SK-MEL-5 (cell line): ENCODE data around the gene ZMYM5. TPM values are rescaled to one million over a fixed set of nuclear protein-coding genes. Genes with fewer than 3 reads are reported as not detected.
A peak's percentile ranks its signal among the peaks of the same experiment; 100 is the strongest.
"Not testable (repeated sequence)": the region's sequence is repeated elsewhere in the genome, so short reads cannot be mapped to it uniquely, and the experiment has no call there.

Source experiments
- DNase-seq: peaks from one replicate; pipeline ENCODE4 v3.0.0-alpha.2; 2016; ENCODE audit warnings: low read depth, low spot score
- in situ Hi-C: cut with HindIII; loops from 2 replicates; pipeline ENCODE4 v1.10.0; 2016; ENCODE audit warnings: low sequenced_read_pairs, high pct_unique_total_duplicates, low pct_unique_long_range_greater_than_20kb
- polyA plus RNA-seq, 2 experiments: library from polyadenylated mRNA; depleted of rRNA; stranded (reverse); fragments of >200 nt; gene quantifications; 2 replicates each; pipeline ENCODE4 v1.2.3, GENCODE V29; 2015
- total RNA-seq: library from RNA; depleted of rRNA; stranded (reverse); fragments of >200 nt; shearing (Covaris generic); gene quantifications from 2 replicates; pipeline ENCODE4 v1.2.3, GENCODE V29; 2014; rRNA removed

The ZMYM5 gene
- total RNA-seq, result 18.3 and 23.0 TPM in 2 replicates
- 7.1 and 15.0 TPM in 2 replicates for polyA plus RNA-seq (2015; cell fraction: cytosol; rRNA removed)
- 28.7 and 31.7 TPM in 2 replicates for polyA plus RNA-seq (2015; cell fraction: nucleus; rRNA removed)

DNA sequence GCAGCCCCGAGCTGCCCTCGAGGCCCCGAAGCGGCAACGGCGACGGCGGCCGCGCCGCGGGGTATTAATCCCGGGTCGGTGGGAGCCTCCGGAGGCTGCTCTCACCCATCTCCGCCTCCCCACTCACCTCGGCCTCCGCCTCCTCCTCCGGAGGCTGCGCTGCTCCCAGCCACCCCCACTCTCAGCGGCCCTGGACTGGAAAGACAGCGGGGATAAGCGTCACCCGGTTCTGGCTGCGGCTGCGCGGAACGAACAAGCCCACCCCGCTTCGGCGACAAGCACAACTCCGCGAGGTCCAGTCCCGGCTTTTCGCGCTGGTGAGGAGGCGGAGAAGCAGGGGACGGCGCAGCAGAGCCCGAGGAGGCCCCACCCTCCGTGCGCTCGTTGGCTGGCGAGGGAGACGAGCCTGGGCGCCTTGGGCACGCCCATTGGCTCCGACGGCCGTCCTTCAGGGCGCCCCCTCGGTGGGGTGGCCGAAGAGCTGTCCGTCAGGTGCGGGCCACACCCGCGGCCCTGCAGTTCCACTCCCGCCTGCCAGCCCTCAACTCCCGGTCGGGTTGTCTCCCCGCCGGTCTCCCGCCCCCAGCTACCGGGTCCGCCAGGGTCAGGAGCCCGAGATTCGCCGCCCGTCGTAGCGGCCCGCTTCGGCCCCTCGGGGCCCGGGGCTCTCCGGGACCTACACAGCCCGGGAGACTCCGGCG is at the start of gene ZMYM5:
ZMYM5 (minus strand) TSS at position 327 of the 701 bp plus-strand sequence. CDS start 11,469 bp downstream, outside the sequence.
- DNase-seq, result peak; percentile 98
- in situ Hi-C loops, result no loop called here

DNA sequence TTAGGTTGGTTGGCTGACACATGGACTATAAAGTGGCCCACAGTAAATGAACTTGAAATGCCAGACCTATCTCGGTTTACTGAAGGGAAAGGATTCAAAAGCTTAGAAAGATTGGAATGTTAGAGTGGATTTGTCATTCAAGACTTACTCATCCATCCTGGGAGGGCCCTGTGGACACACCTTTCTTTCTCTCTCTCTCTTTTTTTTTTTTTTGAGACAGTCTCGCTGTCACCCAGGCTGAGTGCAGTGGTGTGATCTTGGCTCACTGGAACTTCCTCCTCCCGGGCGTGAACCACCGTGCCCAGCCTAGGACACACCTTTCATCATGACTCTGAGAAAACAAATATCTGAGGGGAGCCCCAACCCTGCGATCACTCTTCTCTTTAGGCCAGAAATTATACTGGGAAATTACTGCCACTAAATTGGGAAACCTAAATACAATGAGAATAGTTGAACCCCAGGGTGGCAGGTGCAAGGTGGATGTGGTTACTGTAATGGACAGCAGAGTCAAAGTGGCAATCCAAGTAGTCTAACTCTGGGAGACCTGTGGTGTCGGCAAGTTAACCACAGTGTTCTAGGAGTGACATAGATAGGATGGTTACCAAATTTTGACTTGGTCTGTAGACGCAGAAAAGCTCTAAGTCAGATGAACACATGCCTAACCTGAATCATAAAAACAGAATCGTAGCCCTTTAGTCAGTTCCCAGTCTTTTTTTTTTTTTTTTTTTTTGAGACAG is 47.1 kb upstream of the ZMYM5 start:
- in situ Hi-C loops, result no loop called here
- DNase-seq, result no peak

DNA sequence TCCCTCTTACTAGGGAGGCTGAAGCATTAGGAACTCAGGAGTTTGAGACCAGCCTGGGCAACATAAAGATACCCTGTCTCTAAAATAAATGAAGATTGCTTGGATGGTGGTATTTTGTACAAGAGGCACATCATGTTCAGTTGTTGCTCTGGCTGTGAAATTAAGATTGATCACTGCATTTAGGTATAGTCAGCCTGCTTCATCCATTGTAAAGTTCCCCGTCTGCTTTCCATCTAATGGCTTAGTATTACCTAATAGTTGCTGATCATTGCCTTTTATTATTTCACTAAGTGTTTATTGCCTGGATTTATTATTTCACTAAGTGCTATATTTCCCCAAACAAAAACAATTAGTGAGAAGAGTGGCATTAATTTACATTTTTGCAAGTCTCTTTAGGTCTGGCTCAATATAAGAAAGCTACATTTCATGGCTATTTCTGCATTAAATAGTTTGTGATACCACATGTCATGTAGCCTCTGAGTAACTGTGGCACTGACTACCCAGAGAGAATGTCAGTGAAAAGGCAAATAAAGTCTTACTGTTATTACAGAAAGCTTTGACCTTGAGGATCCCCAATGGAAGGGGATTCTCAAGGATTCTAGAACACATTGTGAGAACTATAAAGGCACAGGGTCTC is 45.0 kb upstream of the ZMYM5 start:
- in situ Hi-C loops, result no loop called here
- no peak for DNase-seq

DNA sequence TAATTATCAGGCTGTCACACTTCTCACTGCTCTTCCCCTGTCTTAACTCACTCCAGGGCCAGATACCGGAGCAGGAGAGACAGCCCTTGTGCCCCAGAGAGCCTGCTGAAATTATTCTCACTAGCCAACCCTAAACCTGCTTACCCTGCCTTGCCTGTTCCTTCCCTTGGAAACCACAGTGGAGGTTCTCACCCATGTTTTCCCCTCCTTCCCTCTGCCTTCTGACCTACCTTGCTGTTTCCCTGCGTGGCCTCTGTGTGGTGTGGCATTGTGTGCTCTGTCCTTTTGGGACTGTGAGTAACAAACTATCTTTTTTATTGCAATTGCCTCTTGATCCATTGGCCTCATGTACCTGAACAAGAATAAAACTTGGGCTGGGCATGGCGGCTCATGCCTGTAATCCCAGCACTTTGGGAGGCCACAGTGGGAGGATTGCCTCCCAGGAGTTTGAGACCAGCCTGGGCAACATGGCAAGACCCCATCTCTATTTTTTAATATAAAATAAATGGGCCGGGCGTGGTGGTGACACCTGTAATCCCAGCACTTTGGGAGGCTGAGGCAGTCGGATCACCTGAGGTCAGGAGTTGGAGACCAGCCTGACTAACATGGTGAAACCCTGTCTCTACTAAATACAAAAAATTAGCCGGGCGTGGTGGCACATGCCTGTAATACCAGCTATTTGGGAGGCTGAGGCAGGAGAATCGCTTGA is 42.2 kb upstream of the ZMYM5 start:
- in situ Hi-C loops, DNase-seq: not testable (repeated sequence)

DNA sequence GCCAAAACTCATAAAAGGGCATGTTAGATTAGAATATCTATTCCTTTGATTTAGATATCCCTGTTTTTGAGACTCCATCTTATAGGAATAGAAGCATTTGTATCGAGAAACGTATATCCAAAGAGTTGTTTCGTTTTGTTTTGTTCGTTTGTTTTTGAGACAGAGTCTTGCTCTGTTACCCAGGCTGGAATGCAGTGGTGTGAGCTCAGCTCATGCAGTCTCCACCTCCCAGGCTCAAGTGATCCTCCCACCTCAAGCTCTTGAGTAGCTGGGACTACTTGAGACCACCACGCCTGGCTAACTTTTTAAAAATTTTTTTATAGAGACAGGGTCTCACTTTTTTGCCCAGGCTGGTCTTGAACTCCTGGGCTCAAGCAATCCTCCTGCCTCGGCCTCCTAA is 26.6 kb upstream of the ZMYM5 start:
- no peak for DNase-seq
- in situ Hi-C loops, result no loop called here

DNA sequence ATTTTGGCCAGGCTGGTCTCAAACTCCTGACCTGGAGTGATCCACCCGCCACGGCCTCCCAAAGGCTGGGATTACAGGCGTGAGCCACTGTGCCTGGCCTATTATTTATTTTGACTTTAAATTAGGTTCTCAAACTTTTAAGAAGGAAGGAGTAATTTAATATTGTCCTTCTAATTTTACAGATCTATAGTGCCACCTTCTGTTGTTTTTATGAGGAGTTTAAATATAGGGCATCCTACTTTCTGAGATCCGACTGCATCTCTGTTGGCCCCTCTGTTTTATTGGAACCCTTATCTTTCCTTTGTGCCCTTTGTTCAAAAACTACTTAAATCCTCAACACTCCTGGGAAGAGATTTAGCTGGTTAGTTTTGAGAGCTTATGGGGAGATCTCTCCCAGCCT is 25.4 kb upstream of the ZMYM5 start:
- in situ Hi-C loops, result no loop called here
- DNase-seq, result peak; percentile 42

DNA sequence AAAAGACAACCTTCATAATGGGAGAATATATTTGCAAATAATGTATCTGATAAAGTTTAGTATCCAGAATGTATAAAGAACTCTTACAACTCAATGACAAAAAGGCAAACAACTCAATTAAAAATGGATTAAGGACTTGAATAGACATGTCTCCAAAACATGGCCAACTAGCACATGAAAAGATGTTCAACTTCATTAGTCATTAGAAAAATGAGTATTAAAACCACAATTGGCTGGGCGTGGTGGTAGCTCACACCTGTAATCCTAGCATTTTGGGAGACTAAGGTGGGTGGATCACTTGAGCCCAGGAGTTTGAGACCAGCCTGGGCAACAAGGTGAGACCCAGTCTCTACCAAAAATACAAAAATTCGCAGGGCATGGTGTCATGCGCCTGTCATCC is 18.8 kb upstream of the ZMYM5 start:
- DNase-seq, result no peak
- in situ Hi-C loops, result no loop called here

DNA sequence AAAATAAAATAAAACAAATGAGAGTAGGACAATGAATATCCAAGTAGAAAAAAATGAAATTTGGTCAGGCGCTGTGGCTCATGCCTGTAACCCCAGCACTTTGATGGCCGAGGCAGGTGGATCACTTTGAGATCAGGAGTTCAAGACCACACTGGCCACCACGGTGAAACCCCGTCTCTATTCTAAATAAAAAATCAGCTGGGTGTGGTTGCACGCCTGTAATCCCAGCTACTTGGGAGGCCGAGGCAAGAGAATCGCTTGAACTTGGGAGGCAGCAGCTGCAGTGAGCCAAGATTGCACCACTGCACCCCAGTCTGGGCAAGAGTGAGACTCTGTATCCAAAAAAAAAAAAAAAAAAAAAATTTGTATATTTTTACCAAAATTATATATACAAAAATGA is 18.2 kb upstream of the ZMYM5 start:
- DNase-seq, result no peak
- in situ Hi-C loops, result no loop called here

DNA sequence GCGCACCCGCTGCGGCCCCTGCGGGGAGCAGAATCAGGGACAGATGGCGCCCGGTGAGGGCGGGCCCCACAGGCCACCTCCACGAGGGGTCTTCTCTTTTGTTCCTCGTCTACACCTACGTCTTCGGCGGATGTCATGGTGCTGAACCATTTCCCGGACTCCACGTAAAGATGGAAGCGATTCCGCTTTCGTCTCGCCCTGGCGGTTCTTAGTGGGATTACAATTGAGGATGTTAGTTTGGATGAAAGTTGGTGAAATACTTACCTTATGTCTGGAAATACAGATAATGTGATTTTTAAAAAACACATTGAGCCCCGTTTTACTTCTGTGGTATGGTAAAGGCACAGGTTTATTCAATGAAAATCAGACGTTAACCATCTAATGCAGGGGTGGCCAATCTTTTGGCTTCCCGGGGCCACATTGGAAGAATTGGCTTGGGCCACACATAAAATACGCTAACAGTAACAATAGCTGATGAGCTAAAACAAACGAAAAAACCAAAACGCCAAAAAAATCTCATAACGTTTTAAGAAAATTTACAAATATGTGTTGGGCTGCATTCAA is 1.4 kb upstream of the ZMYM5 start:
- peak; percentile 82 for DNase-seq
- in situ Hi-C loops, result no loop called here

DNA sequence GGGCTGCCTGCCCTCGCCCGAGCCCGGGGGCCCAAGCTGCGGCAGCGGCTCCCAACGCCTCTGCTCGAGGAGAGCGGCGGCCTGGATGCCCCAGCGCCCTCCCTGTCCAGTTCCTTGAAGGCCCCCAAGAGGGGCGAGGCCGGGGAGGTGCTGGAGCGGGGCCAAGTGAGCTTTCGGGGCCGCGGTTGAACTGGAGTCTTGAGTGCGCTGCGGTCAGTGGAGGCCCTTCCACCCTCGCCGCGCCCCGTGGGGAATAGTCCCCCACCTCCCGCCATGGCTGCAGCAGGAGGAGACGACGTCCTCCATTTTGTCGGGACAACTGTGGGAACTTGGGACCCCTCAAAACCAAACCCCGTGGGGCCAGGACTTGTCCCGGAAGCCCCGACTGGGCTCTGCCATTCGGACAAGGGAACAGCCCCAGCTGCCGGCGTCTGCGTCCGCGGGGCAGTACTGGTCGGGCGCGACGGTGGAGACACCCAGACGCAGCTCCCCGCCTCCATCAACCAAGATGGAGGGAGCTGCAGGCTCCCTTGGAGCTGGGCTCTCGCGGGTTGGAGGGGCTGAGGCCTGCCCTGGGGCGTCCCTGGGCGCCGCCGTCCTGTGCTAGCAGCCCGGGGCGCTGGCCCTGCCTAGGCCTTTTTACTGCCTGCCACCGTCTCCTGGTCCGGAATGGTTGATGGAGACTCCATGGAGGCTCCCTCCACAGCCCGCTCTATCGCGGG is 736 bp upstream of the ZMYM5 start:
- in situ Hi-C loops, result no loop called here

DNA sequence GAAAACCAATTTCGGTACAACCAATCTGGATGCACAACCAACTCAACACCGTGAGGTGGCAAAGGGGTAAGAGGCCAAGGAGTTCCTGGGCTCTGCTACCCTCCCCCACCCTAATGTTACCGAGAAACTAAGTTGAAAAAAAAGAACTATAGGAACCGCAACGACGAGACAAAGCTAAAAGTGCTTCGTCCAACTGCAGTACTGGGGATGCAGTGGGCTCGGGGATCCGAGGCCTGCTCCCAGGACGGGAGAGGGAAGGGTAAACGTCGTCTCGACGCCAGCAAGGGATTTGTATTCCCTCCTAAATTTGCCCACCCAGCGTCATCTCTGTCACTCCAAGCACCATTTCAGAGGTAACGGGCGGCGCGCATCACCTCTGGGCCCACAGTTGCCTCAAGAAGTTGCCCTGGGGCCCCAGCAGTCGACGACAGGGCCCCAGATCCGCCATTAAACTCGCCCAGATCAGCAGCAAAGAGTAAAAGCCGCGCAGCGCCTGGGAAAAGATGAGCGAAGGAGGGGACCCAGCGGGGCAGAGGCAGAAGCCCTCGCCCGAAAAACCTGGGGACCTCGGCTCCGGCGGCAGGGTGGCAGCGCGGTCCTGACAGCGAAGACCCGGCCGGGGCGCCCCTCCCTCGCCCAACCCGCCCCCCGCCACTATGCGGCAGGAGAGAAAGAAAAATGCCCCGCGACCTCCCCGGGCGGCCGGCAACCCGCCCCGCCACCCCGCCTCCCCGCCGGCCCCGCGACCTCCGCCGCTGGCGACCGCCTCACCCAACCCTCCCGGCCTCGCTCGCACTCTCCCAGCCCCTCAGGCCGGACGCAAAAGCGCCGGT is 752 bp downstream of the ZMYM5 start:
- in situ Hi-C loops, result no loop called here
- DNase-seq, result peak; percentile 29

More for the DNA sequence above, 736 bp upstream of the ZMYM5 start:
- peak; percentile 55 for DNase-seq

DNA sequence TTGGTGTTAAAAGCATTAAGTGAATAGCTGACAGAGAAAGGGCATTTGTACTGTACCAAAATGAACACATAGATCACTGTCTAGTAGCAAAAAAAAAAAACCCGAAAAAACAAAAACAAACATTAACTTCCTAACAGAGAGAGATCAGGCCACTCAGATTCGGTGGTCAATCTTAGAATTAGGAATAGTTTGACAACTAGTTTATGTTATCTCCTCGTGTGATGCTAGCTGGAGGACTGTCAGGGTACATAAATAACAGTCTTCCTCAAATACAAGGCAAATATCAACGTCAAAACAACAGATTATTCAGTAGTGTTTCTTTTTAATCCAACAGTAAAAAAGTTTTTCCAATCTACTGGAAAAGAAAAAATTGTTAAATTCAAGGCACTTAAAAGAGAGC is 1.7 kb downstream of the ZMYM5 start:
- in situ Hi-C loops, result no loop called here
- DNase-seq, result no peak

DNA sequence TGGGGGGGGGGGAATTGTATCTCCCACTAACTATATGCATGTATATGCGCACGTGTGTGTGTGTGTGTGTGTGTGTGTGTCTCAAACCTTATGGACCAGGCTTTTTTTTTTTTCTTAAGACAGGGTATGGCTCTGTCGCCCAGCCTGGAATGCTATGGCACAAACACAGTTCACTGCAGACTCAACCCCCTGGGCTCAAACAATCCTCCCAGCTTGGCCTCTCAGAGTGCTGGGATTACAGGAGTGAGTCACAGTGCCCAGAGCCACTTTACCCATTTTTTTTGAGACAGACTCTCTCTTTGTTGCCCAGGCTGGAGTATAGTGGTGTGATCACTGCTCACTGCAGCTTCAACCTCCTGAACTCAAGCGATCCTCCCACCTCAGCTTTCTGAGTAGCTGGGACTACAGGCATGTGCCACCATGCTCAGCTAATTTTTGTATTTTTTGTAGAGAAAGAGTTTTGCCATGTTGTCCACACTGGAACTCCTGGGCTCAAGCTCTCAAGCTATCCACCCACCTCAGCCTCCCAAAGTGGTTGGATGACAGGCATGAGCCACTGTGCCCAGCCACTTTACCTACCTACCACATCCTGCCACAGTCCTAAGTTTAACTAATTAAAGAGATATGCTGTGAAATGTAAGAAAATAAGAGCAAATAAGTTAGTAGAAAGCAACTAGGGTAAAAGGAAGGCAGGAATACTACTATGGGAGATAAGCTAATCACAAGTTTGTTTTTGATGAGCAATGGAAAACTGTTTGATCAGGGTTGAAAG is 2.4 kb downstream of the ZMYM5 start:
- in situ Hi-C loops, result no loop called here

DNA sequence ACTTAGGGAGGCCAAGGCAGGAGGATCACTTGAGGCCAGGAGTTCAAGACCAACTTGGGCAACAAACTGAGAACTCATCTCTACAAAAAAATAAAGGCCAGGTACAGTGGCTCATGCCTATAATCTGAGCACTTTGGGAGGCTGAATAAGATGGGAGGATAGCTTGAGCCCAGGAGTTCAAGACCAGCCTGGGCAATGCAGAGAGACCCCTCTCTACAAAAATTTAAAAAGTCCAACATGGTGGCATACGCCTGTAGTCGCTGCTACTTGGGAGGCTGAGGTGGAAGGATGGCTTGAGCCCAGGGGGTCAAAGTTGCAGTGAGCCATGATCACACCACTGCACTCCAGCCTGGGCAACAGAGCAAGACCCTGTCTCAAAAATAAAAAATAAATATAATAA is 5.8 kb downstream of the ZMYM5 start:
- DNase-seq, in situ Hi-C loops: not testable (repeated sequence)

More for the DNA sequence above, 2.4 kb downstream of the ZMYM5 start:
- DNase-seq, result peak; percentile 95

DNA sequence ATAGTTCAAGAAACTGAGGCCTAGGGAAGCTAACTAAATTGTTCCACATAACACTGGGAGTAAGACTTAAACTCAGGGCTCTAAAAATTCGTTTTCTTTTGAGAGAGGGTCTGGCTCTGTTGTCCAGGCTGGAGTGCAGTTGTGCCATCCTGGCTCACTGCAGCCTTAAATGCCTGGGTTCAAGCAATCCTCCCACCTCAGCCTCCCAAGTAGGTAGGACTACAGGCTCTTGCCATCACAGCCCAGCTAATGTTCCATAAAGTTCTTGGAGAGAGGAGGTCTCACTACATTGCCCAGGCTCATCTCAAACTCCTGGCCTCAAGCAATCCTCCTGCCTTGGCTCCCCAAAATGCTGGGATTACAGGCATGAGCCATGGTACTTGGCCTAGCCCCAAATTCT is 10.7 kb downstream of the ZMYM5 start:
- no peak for DNase-seq
- in situ Hi-C loops, result no loop called here
